ENCODE data around the gene RPUSD4. TPM values are rescaled to one million over a fixed set of nuclear protein-coding genes. Genes with fewer than 3 reads are reported as not detected.

The RPUSD4 gene
- total and polyA plus RNA-seq, 9 of the 15 experiments (the other 6 are each of a cell fraction or from before 2014, with no cell fraction given) = 27.4 to 56.2 (median 44.6) TPM

- peaks cover 42 to 65% of the 10 kb centered on the region in 2 experiments for H3K27me3 ChIP-seq (ENCODE audit: control insufficient read depth in 2 of 2, insufficient read depth in 2 of 2, low read length in 2 of 2)
- no peak overlapping the region for H2AFZ ChIP-seq (ENCODE audit: low read depth, low read length)
- H3K9me1 ChIP-seq (ENCODE audit: control insufficient read depth, insufficient read depth, low read length) = no peaks in the 10 kb centered on the region
- no peak for ATAC-seq
- no peaks in the 10 kb centered on the region for H3K9me3 ChIP-seq (replicated peaks; ENCODE audit: control insufficient read depth, insufficient read depth, low read depth, low read length)
- FAIRE-seq = no peak
- H3K4me1 ChIP-seq (replicated peaks in 1 of 2; ENCODE audit: control insufficient read depth in 2 of 2, insufficient read depth in 2 of 2, low read length in 2 of 2) = peaks cover 0 to 4% of the 10 kb centered on the region in 2 experiments; a peak in 2 of 5 replicates
- H3K27ac ChIP-seq (ENCODE audit: extremely low read depth, low read depth, low read length) = no peak overlapping the region
- BruUV-seq (replicated peaks) = no TSS peak
- ChIA-PET POLR2A (no interaction called here), CTCF (ENCODE audit: low intra/inter-chr PET ratio) (no interaction called here)
- in situ Hi-C loops (cut with MboI) = no loop called here
- no peak overlapping the region for H3K4me2 ChIP-seq (ENCODE audit: insufficient read depth, low read length)
- H3K36me3 ChIP-seq (ENCODE audit: control insufficient read depth, insufficient read depth, low read length) = no peaks in the 10 kb centered on the region
- no peaks in the 10 kb centered on the region for H3K79me2 ChIP-seq (ENCODE audit: control insufficient read depth, insufficient read depth, low read length)
- H3K4me3 ChIP-seq = no peak overlapping the region
- no peak overlapping the region for H3K9ac ChIP-seq (ENCODE audit: insufficient read depth in 1 of 2, low read depth in 2 of 2, low read length in 2 of 2)
- H4K20me1 ChIP-seq (replicated peaks; ENCODE audit: control insufficient read depth, insufficient read depth, low read length) = peaks cover 2% of the 10 kb centered on the region; the same call in 1 of the 2 replicates
- DNase-seq (ENCODE audit: extremely low read depth in 1 of 4, low spot score in 3 of 4) = no peak
- TF ChIP-seq CBX1 (IDR thresholded peaks at IDR 0.05; ENCODE audit: low read depth) (no peak), RBM15 (IDR thresholded peaks at IDR 0.05; ENCODE audit: insufficient read depth, low read length) (no peak), ZNF592 (IDR thresholded peaks at IDR 0.05) (no peak), PTTG1 (tag; IDR thresholded peaks at IDR 0.05; ENCODE audit: low read depth) (no peak), CEBPB (tag; IDR thresholded peaks at IDR 0.05) (no peak), HIVEP1 (CRISPR knock-in tag; IDR thresholded peaks at IDR 0.05) (no peak), ZBTB7A (IDR thresholded peaks at IDR 0.05; ENCODE audit: borderline replicate concordance, control insufficient read depth, low read depth, low read length) (no peak), CHAMP1 (IDR thresholded peaks at IDR 0.05) (no peak), MYC (IDR thresholded peaks at IDR 0.05; ENCODE audit: low read depth, low read length) (no peak), MYC (CRISPR knock-in tag; IDR thresholded peaks at IDR 0.05; ENCODE audit: borderline replicate concordance, low read depth) (no peak), FOXK2 (conservative IDR thresholded peaks at IDR 0.05 in 1 of 2, IDR thresholded peaks at IDR 0.05 in 1 of 2; ENCODE audit: low read depth in 2 of 2) (no peak), BRF1 (IDR thresholded peaks at IDR 0.05; ENCODE audit: borderline replicate concordance, extremely low read depth, insufficient read length) (no peak), SMAD3 (CRISPR knock-in tag; conservative IDR thresholded peaks at IDR 0.05) (no peak), RBM17 (IDR thresholded peaks at IDR 0.05; ENCODE audit: borderline replicate concordance, low read depth, low read length) (no peak), NONO (IDR thresholded peaks at IDR 0.05; ENCODE audit: low read depth in 2 of 2, low read length in 1 of 2) (no peak), NBN (IDR thresholded peaks at IDR 0.05; ENCODE audit: low read depth) (no peak)
- intact Hi-C loops (cut with micrococcal nuclease) = no loop called here
These were observed 58.9 kb downstream of the RPUSD4 start for GRCh38 chr11:126152586-126152985.

Data from K562 (cell line).